K562 (cell line): ENCODE measurements around the gene RAB6B. TPM values are rescaled to one million over a fixed set of nuclear protein-coding genes. Genes with fewer than 3 reads are reported as not detected.

Experiments used
- ATAC-seq: fragments of 200-7000 bp; cut with Tn5 transposase; 3 replicates; pipeline ENCODE4 v1.9.1; 2020; ENCODE audit warnings: moderate library complexity
- BruUV-seq: library from RNA; stranded (reverse); fragments of 400-500 nt; replicated peaks from 2 replicates; lab custom pipeline; 2021; lab: Mats Ljungman, UMichigan
- CTCF ChIA-PET: fragments of 300-600 bp; formaldehyde crosslinking; extraction: SDS; loops from one replicate; lab custom pipeline; 2021; ENCODE audit warnings: low intra/inter-chr PET ratio; lab: Yijun Ruan, JAX
- POLR2A ChIA-PET: fragments of 300-600, 350-650 bp; sonication (Branson Sonifier 250); formaldehyde crosslinking; extraction: SDS; loops from one replicate; lab custom pipeline; 2021; ENCODE audit warnings: antibody characterized with exemption, inconsistent platforms; lab: Yijun Ruan, JAX
- DNase-seq, 4 experiments: peaks; one replicate each; pipeline versions ENCODE4 v3.0.0 to v3.0.0-alpha.2; 2011 to 2018; ENCODE audit warnings: low spot score in 3 of 4, mixed read lengths in 3 of 4; ENCODE audit errors: extremely low read depth in 1 of 4
- FAIRE-seq: peaks from 2 replicates; lab custom pipeline; 2011; peaks lifted over from hg19 to GRCh38; lab: Jason Lieb, UNC
- H2AFZ ChIP-seq: 2 replicates; pipeline ENCODE4 v1.6.0; 2011; ENCODE audit warnings: low read depth, low read length, control low read depth, inconsistent platforms
- H3K27ac ChIP-seq: fragments of 200-600 bp; 3 replicates; pipeline ENCODE4 v1.8.0; 2011; ENCODE audit warnings: low read depth, mild to moderate bottlenecking, control low read depth, inconsistent platforms, low read length, moderate library complexity, mixed read lengths; ENCODE audit errors: extremely low read depth
- H3K27me3 ChIP-seq, 2 experiments: fragments of 300-600 bp in 1 of 2; 2 replicates in 1 of 2; 3 replicates in 1 of 2; pipeline versions ENCODE4 v1.6.0 to v1.8.0; 2011; ENCODE audit warnings: inconsistent platforms in 2 of 2, low read length in 2 of 2, mild to moderate bottlenecking in 1 of 2, mixed read lengths in 1 of 2, moderate library complexity in 1 of 2; ENCODE audit not compliant: control insufficient read depth in 2 of 2, insufficient read depth in 2 of 2
- H3K36me3 ChIP-seq: fragments of 300-600 bp; 3 replicates; pipeline ENCODE4 v1.8.0; 2011; ENCODE audit warnings: mild to moderate bottlenecking, low read length, inconsistent platforms; ENCODE audit not compliant: control insufficient read depth, insufficient read depth
- H3K4me1 ChIP-seq, 2 experiments: fragments of 200-600 bp in 1 of 2; replicated peaks in 1 of 2; 2 replicates in 1 of 2; 3 replicates in 1 of 2; pipeline versions ENCODE4 v1.5.1 to v1.8.0; 2011; ENCODE audit warnings: inconsistent platforms in 2 of 2, low read length in 2 of 2, mild to moderate bottlenecking in 1 of 2, mixed read lengths in 1 of 2, moderate library complexity in 1 of 2; ENCODE audit not compliant: control insufficient read depth in 2 of 2, insufficient read depth in 2 of 2
- H3K4me2 ChIP-seq: 2 replicates; pipeline ENCODE4 v1.6.1; 2011; ENCODE audit warnings: low read length, control low read depth, inconsistent platforms, mixed read lengths; ENCODE audit not compliant: insufficient read depth
- H3K4me3 ChIP-seq: fragments of 200-600 bp; sonication (generic), shearing (Covaris generic); 2 replicates; pipeline ENCODE4 v1.5.1; 2016; ENCODE audit warnings: control low read depth, inconsistent platforms
- H3K79me2 ChIP-seq: fragments of 200-600 bp; 3 replicates; pipeline ENCODE4 v1.8.0; 2011; ENCODE audit warnings: low read length, inconsistent platforms; ENCODE audit not compliant: control insufficient read depth, insufficient read depth
- H3K9ac ChIP-seq, 2 experiments: 2 replicates each; pipeline versions ENCODE4 v1.6.0 to v1.6.1; 2011; ENCODE audit warnings: low read depth in 2 of 2, low read length in 2 of 2, control low read depth in 1 of 2, inconsistent platforms in 1 of 2, mild to moderate bottlenecking in 1 of 2, mixed read lengths in 1 of 2; ENCODE audit not compliant: insufficient read depth in 1 of 2
- H3K9me1 ChIP-seq: one replicate; pipeline ENCODE4 v1.6.0; 2011; ENCODE audit warnings: inconsistent platforms, mild to moderate bottlenecking, low read length, moderate library complexity; ENCODE audit not compliant: control insufficient read depth, insufficient read depth
- H3K9me3 ChIP-seq: replicated peaks from 2 replicates; pipeline ENCODE4 v1.5.1; 2011; ENCODE audit warnings: low read depth, low read length, inconsistent platforms; ENCODE audit not compliant: control insufficient read depth, insufficient read depth
- H4K20me1 ChIP-seq: replicated peaks from 2 replicates; pipeline ENCODE4 v1.6.1; 2011; ENCODE audit warnings: low read length, inconsistent platforms, mixed read lengths; ENCODE audit not compliant: control insufficient read depth, insufficient read depth
- CBFB ChIP-seq: sonication (generic); formaldehyde crosslinking; IDR thresholded peaks from 2 replicates; pipeline ENCODE4 v1.4.0; 2020; ENCODE audit warnings: mild to moderate bottlenecking, missing genetic modification reagents
- MYBL2 ChIP-seq, 2 experiments: fragments of 450-650 bp in 1 of 2; sonication (generic) in 1 of 2; formaldehyde crosslinking in 1 of 2; IDR thresholded peaks; 2 replicates each; pipeline versions ENCODE4 v1.6.1 to v1.8.1; 2017 to 2022; ENCODE audit warnings: borderline replicate concordance in 1 of 2, inconsistent platforms in 1 of 2, low read depth in 1 of 2, mild to moderate bottlenecking in 1 of 2, missing genetic modification reagents in 1 of 2, moderate library complexity in 1 of 2
- SMARCA4 ChIP-seq: fragments of 450-650 bp; IDR thresholded peaks from 2 replicates; pipeline ENCODE4 v1.6.1; 2016
- ZNF253 ChIP-seq: fragments of 250-450 bp; sonication (Bioruptor Pico); conservative IDR thresholded peaks from 2 replicates; pipeline ENCODE4 v1.6.1; 2021; ENCODE audit warnings: mild to moderate bottlenecking
- ZNF695 ChIP-seq: fragments of 450-650 bp; formaldehyde crosslinking; IDR thresholded peaks from 2 replicates; pipeline ENCODE4 v1.4.0; 2020; ENCODE audit warnings: mild to moderate bottlenecking, moderate library complexity
- ZNF696 ChIP-seq: fragments of 250-450 bp; sonication (Bioruptor Pico); conservative IDR thresholded peaks from 2 replicates; pipeline ENCODE4 v1.4.0; 2020; ENCODE audit warnings: mild to moderate bottlenecking, moderate library complexity
- WGBS: fragments of 100-300 bp; shearing (Covaris generic); methylation state at CpG from one replicate; pipeline ENCODE4 v1.1.6; 2016; ENCODE audit warnings: low coverage, mixed read lengths; ENCODE audit not compliant: insufficient coverage; ENCODE audit errors: missing lambda C conversion rate; 5-methylcytosine and 5-hydroxymethylcytosine counted together
- in situ Hi-C: fragments of 300-500 bp; cut with MboI; formaldehyde crosslinking; loops from 4 replicates; pipeline ENCODE4 v1.15.0; 2018; ENCODE audit warnings: inconsistent platforms, mixed read lengths
- intact Hi-C: fragments of 100-400 bp; cut with micrococcal nuclease; formaldehyde crosslinking; loops from 2 replicates; pipeline ENCODE4 v1.14.2; 2022
- polyA plus RNA-seq, 8 experiments: library from polyadenylated mRNA; depleted of rRNA in 4 of 8; stranded (reverse) in 5 of 8; unstranded in 3 of 8; fragments of >200 nt; fragmentation: Nextera tagmentation in 2 of 8; fragmentation: Illumina TruSeq in 1 of 8; extraction: Ambion mirVana in 2 of 8; extraction: Trizol in 1 of 8; gene quantifications; 2 replicates each; pipeline versions ENCODE4 v1.2.1 to v1.2.3, GENCODE V29; 2011 to 2014; ENCODE audit warnings: inconsistent platforms in 1 of 8, missing spikeins in 1 of 8
- total RNA-seq, 7 experiments: library from RNA; depleted of rRNA in 6 of 7; stranded (reverse); fragments of >200 nt in 6 of 7; fragmentation: Illumina TruSeq in 2 of 7; extraction: Trizol in 2 of 7; gene quantifications; 2 replicates each; pipeline versions ENCODE4 v1.2.1 to v1.2.3, GENCODE V29; 2011 to 2021; ENCODE audit warnings: low replicate concordance in 1 of 7
- TF ChIP-seq, protein P1 (sequence below), 2 experiments: fragments of 150-350 bp in 1 of 2; IDR thresholded peaks; 2 replicates each; pipeline ENCODE4 v1.6.1; 2012 to 2016; ENCODE audit warnings: low read depth in 2 of 2, low read length in 2 of 2, mild to moderate bottlenecking in 1 of 2, moderate library complexity in 1 of 2
- TF ChIP-seq, protein P2 (sequence below): fragments of 450-650 bp; conservative IDR thresholded peaks from 2 replicates; pipeline ENCODE4 v1.6.1; 2016; ENCODE audit warnings: missing genetic modification characterization, low read depth, mild to moderate bottlenecking, control low read depth, missing compliant biosample characterization
- TF ChIP-seq, protein P3 (sequence below): fragments of 450-650 bp; formaldehyde crosslinking; IDR thresholded peaks from 2 replicates; pipeline ENCODE4 v1.4.0; 2020; ENCODE audit warnings: mild to moderate bottlenecking, moderate library complexity

Gene RAB6B
- total and polyA plus RNA-seq, 9 of the 15 experiments (the other 6 are each of a cell fraction or from before 2014, with no cell fraction given), result 0.60 to 18.1 (median 1.5) TPM

DNA sequence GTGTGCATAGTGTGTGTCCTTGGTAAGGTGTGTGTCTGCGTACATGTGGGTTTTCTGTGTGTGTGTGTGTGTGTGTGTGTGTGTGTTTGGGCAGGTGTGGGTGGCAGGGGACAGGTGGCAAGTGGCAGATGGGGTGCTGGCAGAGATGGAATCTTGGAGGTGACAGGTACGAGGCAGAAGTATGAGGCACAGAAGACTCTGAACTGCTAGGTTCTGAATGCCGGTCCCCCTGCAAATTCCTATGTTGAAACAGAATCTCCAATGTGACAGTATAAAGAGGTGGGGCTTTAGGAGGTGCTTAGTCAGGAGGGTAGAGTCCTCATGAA, 60.3 kb downstream of the RAB6B start:
- intact Hi-C loops, result no loop called here
- FAIRE-seq, result no peak
- in situ Hi-C loops, result no loop called here

More for the DNA sequence above, 60.3 kb downstream of the RAB6B start:
- DNase-seq, result no peak
- Histone ChIP-seq H3K27ac (no peak overlapping the region), H3K27me3 (no peaks in the 10 kb centered on the region), H3K4me1 (peaks cover 0 to 1% of the 10 kb centered on the region in 2 experiments; a peak in 1 of 5 replicates), H3K4me2 (no peak overlapping the region), H3K79me2 (no peaks in the 10 kb centered on the region), H3K9ac (no peak overlapping the region), H3K36me3 (no peaks in the 10 kb centered on the region), H3K9me1 (no peaks in the 10 kb centered on the region), H4K20me1 (no peaks in the 10 kb centered on the region), H3K4me3 (no peak overlapping the region), H3K9me3 (no peaks in the 10 kb centered on the region), H2AFZ (no peak overlapping the region)
- ChIA-PET POLR2A (no interaction called here), CTCF (no interaction called here)
- no TSS peak for BruUV-seq
- no peak for ATAC-seq
- 80% methylated on average over 2 of the region's 3 CpGs for WGBS
- TF ChIP-seq ZNF696 (CRISPR knock-in tag) (no peak), ZNF695 (CRISPR knock-in tag) (no peak), ZNF253 (CRISPR knock-in tag) (no peak), MYBL2 (IDR thresholded peaks at IDR 0.05; ENCODE audit: low read depth) (no peak), MYBL2 (CRISPR knock-in tag; IDR thresholded peaks at IDR 0.05; ENCODE audit: borderline replicate concordance) (no peak), CBFB (CRISPR knock-in tag) (no peak), SMARCA4 (no peak)
- TF ChIP-seq, protein P1, sequence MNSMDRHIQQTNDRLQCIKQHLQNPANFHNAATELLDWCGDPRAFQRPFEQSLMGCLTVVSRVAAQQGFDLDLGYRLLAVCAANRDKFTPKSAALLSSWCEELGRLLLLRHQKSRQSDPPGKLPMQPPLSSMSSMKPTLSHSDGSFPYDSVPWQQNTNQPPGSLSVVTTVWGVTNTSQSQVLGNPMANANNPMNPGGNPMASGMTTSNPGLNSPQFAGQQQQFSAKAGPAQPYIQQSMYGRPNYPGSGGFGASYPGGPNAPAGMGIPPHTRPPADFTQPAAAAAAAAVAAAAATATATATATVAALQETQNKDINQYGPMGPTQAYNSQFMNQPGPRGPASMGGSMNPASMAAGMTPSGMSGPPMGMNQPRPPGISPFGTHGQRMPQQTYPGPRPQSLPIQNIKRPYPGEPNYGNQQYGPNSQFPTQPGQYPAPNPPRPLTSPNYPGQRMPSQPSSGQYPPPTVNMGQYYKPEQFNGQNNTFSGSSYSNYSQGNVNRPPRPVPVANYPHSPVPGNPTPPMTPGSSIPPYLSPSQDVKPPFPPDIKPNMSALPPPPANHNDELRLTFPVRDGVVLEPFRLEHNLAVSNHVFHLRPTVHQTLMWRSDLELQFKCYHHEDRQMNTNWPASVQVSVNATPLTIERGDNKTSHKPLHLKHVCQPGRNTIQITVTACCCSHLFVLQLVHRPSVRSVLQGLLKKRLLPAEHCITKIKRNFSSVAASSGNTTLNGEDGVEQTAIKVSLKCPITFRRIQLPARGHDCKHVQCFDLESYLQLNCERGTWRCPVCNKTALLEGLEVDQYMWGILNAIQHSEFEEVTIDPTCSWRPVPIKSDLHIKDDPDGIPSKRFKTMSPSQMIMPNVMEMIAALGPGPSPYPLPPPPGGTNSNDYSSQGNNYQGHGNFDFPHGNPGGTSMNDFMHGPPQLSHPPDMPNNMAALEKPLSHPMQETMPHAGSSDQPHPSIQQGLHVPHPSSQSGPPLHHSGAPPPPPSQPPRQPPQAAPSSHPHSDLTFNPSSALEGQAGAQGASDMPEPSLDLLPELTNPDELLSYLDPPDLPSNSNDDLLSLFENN (IDR thresholded peaks at IDR 0.05; ENCODE audit: low read depth in 2 of 2, low read length in 2 of 2), result no peak
- TF ChIP-seq, protein P2, sequence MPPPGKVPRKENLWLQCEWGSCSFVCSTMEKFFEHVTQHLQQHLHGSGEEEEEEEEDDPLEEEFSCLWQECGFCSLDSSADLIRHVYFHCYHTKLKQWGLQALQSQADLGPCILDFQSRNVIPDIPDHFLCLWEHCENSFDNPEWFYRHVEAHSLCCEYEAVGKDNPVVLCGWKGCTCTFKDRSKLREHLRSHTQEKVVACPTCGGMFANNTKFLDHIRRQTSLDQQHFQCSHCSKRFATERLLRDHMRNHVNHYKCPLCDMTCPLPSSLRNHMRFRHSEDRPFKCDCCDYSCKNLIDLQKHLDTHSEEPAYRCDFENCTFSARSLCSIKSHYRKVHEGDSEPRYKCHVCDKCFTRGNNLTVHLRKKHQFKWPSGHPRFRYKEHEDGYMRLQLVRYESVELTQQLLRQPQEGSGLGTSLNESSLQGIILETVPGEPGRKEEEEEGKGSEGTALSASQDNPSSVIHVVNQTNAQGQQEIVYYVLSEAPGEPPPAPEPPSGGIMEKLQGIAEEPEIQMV, result no peak
- TF ChIP-seq, protein P3, sequence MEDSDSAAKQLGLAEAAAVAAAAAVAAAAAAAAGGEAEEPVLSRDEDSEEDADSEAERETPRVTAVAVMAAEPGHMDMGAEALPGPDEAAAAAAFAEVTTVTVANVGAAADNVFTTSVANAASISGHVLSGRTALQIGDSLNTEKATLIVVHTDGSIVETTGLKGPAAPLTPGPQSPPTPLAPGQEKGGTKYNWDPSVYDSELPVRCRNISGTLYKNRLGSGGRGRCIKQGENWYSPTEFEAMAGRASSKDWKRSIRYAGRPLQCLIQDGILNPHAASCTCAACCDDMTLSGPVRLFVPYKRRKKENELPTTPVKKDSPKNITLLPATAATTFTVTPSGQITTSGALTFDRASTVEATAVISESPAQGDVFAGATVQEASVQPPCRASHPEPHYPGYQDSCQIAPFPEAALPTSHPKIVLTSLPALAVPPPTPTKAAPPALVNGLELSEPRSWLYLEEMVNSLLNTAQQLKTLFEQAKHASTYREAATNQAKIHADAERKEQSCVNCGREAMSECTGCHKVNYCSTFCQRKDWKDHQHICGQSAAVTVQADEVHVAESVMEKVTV (CRISPR knock-in tag), result no peak
